ENCODE data around the gene CLEC4G. TPM values are rescaled to one million over a fixed set of nuclear protein-coding genes. Genes with fewer than 3 reads are reported as not detected.

The CLEC4G gene
- total RNA-seq, 1 donor from 2014 or later: 2.9 TPM

DNA sequence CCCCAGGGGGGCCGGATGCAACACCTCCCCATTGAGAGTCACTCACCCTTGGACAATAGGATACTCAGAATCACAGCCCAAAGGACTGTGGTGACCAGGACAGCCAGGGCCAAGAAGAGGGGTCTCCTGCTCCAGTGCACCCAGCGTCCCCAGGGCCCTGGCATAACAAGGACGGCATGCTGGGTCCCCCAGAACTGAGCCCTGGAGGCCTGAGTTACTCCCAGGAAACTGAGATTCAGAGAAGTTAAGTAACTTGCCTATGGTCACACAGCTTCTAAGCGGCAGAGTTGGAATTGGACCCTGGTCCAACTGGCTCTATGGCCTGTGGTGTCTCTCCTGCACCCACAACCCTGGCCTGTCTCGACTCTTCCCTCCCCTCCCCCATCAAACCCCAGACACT lies 295 bp downstream of the CLEC4G start:
- Histone ChIP-seq H3K27ac (no peak overlapping the region), H3K36me3 (no peaks in the 10 kb centered on the region), H3K27me3 (ENCODE audit: low read depth) (peaks cover 44% of the 10 kb centered on the region), H3K4me1 (peaks cover 4% of the 10 kb centered on the region), H3K4me3 (no peak overlapping the region), H3K9me3 (no peaks in the 10 kb centered on the region)
- intact Hi-C loops (cut with DNase I): no loop called here
- DNase-seq: no peak
- TF ChIP-seq, protein P1, sequence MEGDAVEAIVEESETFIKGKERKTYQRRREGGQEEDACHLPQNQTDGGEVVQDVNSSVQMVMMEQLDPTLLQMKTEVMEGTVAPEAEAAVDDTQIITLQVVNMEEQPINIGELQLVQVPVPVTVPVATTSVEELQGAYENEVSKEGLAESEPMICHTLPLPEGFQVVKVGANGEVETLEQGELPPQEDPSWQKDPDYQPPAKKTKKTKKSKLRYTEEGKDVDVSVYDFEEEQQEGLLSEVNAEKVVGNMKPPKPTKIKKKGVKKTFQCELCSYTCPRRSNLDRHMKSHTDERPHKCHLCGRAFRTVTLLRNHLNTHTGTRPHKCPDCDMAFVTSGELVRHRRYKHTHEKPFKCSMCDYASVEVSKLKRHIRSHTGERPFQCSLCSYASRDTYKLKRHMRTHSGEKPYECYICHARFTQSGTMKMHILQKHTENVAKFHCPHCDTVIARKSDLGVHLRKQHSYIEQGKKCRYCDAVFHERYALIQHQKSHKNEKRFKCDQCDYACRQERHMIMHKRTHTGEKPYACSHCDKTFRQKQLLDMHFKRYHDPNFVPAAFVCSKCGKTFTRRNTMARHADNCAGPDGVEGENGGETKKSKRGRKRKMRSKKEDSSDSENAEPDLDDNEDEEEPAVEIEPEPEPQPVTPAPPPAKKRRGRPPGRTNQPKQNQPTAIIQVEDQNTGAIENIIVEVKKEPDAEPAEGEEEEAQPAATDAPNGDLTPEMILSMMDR (IDR thresholded peaks at IDR 0.05): no peak
- no peak for ATAC-seq

- H3K27me3 ChIP-seq (ENCODE audit: low read depth): peaks cover 44% of the 10 kb centered on the region
- no peak for DNase-seq
- no peak overlapping the region for H3K27ac ChIP-seq
- H3K4me1 ChIP-seq: peaks cover 4% of the 10 kb centered on the region
- TF ChIP-seq, protein P1 (IDR thresholded peaks at IDR 0.05): no peak
- no peak overlapping the region for H3K4me3 ChIP-seq
- intact Hi-C loops (cut with DNase I): no loop called here
- ATAC-seq: no peak
- no peaks in the 10 kb centered on the region for H3K9me3 ChIP-seq
- H3K36me3 ChIP-seq: no peaks in the 10 kb centered on the region
These were observed 703 bp downstream of the CLEC4G start for GRCh38 chr19:7731218-7731595.

DNA sequence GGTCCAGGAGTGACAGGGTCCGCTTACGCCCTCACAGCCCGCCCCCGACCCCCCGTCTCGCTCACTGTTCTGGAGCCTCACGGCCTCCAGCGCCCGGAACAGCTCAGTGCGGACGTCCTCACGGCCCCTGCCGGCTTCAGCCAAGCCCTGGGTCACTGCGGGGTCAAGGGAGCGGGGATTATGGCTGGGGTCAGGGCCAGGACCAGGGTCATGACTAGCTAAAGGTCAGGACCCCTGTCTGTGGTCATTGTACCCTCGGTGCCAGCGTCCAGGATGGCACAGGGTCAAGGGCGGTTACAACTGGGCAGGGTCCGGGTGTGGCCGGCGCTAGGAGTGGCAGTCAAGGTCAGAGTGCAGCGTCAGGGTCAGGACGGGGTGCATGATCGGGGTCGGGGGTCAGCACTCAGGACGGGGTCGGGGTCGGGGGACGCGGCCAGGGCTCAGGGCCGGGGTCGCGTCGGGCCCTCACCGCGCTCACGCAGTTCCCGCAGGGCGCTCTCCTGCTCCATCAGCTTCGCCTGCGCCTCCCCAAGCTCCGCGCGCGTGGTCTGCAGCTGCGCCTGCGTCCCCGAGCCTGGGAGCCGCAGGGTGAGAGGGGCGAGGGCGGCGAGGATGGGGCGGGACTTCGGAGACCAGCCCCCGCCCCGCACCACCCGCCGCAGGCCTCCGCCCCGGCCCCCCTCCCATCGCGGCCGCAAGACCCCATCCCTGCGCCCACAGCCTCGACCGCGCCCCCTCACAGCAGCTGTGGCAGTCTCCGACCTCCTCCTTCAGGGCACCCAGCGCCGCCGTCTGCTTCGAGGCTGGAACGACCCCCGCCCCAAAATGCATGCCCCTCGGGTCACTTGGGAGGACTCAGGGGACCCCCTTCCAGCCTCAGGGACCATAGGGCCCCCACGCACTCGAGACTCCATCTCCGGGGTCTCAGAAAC lies 1.4 kb downstream of the CLEC4G start:
- Histone ChIP-seq H3K4me1 (peaks cover 4% of the 10 kb centered on the region), H3K27ac (no peak overlapping the region), H3K9me3 (no peaks in the 10 kb centered on the region), H3K4me3 (peak overlapping the region; percentile 22), H3K27me3 (ENCODE audit: low read depth) (peaks cover 44% of the 10 kb centered on the region), H3K36me3 (no peaks in the 10 kb centered on the region)
- DNase-seq (no peak), ATAC-seq (peak in 1 of 2 donors; percentile 24)
- TF ChIP-seq, protein P1 (IDR thresholded peaks at IDR 0.05): no peak
- intact Hi-C loops (cut with DNase I): no loop called here

- DNase-seq: no peak
- Histone ChIP-seq H3K27me3 (ENCODE audit: low read depth) (peaks cover 44% of the 10 kb centered on the region), H3K27ac (no peak overlapping the region), H3K4me3 (peak overlapping the region; percentile 22), H3K36me3 (no peaks in the 10 kb centered on the region), H3K9me3 (no peaks in the 10 kb centered on the region), H3K4me1 (peaks cover 4% of the 10 kb centered on the region)
- TF ChIP-seq, protein P1 (IDR thresholded peaks at IDR 0.05): no peak
- peak in 1 of 2 donors; percentile 22 for ATAC-seq
- intact Hi-C loops (cut with DNase I): no loop called here
These were observed 2.1 kb downstream of the CLEC4G start for GRCh38 chr19:7729831-7730285.

- no peak overlapping the region for H3K4me3 ChIP-seq
- TF ChIP-seq, protein P1 (IDR thresholded peaks at IDR 0.05): no peak
- ATAC-seq: no peak
- peaks cover 44% of the 10 kb centered on the region for H3K27me3 ChIP-seq (ENCODE audit: low read depth)
- H3K36me3 ChIP-seq: no peaks in the 10 kb centered on the region
- no peak for DNase-seq
- peaks cover 4% of the 10 kb centered on the region for H3K4me1 ChIP-seq
- no peaks in the 10 kb centered on the region for H3K9me3 ChIP-seq
- H3K27ac ChIP-seq: no peak overlapping the region
- intact Hi-C loops (cut with DNase I): no loop called here
These were observed 2.7 kb downstream of the CLEC4G start for GRCh38 chr19:7729211-7729610.
